Colon (tissue), 2 donors: ENCODE measurements around the gene RPRML.

Experiments
- FAIRE-seq: peaks from 2 replicates; lab custom pipeline; 2012; peaks lifted over from hg19 to GRCh38; lab: Jason Lieb, UNC
- donor health status: control.
- donor health status: control.

The RPRML gene

GRCh38 chr17:46944931-46945330, 34.1 kb downstream of the RPRML start:
- no peak for FAIRE-seq

GRCh38 chr17:46943501-46944393, 35.3 kb downstream of the RPRML start:
- no peak for FAIRE-seq

GRCh38 chr17:46943218-46943500, 35.9 kb downstream of the RPRML start:
- no peak for FAIRE-seq

GRCh38 chr17:46942441-46943217, 36.4 kb downstream of the RPRML start:
- FAIRE-seq = no peak

GRCh38 chr17:46940692-46941404, 38.2 kb downstream of the RPRML start:
- no peak for FAIRE-seq

- FAIRE-seq = no peak
These were observed 43.3 kb downstream of the RPRML start for GRCh38 chr17:46935658-46936266.

- no peak for FAIRE-seq
These were observed 47.5 kb downstream of the RPRML start for GRCh38 chr17:46931596-46931995.

- no peak for FAIRE-seq
These were observed 49.0 kb downstream of the RPRML start for GRCh38 chr17:46930051-46930450.

- FAIRE-seq = no peak
These were observed 49.6 kb downstream of the RPRML start for GRCh38 chr17:46929413-46929812.

- FAIRE-seq = no peak
These were observed 50.4 kb downstream of the RPRML start for GRCh38 chr17:46928467-46929261.
